Endometrial microvascular endothelial cells (primary cell): Measurements from ENCODE around the gene ZNG1C. TPM values are rescaled to one million over a fixed set of nuclear protein-coding genes. Genes with fewer than 3 reads are reported as not detected.
"Not testable (repeated sequence)": the region's sequence is repeated elsewhere in the genome, so short reads cannot be mapped to it uniquely, and the experiment has no call there.

ENCODE experiments used
- in situ Hi-C: cut with HindIII; loops from 2 replicates; pipeline ENCODE4 v1.10.0; 2017; ENCODE audit warnings: low sequenced_read_pairs, low pct_unique_long_range_greater_than_20kb; ENCODE audit errors: inconsistent ontology term
- total RNA-seq: library from RNA; depleted of rRNA; stranded (reverse); fragments of >200 nt; gene quantifications from one replicate; pipeline ENCODE4 v1.2.3, GENCODE V29; 2015; ENCODE audit errors: inconsistent ontology term

ZNG1C gene
- total RNA-seq = 20.1 TPM

DNA sequence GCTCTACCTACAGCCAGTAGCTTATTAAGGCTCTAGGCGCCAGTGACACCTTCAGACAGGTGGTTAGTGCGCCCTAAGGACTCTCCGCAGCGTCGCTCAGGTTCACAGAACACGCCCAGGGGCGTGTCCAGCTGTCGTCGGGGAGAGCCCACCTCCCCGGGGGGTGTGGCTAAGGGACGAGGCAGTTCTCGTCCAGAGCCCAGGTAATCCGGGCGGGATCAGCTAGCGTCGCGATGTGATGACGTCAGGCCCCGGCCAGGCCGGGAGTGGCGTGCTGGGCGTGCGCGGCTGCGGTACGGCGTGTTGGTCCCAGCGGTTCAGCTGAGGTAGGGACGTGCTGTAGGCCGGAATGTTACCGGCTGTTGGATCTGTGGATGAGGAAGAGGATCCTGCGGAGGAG is at the start of gene ZNG1C:
Gene ZNG1C (plus strand): TSS at position 301 of the 400 bp plus-strand sequence. CDS start 49 bp downstream, at position 350.
- in situ Hi-C loops = not testable (repeated sequence)

DNA sequence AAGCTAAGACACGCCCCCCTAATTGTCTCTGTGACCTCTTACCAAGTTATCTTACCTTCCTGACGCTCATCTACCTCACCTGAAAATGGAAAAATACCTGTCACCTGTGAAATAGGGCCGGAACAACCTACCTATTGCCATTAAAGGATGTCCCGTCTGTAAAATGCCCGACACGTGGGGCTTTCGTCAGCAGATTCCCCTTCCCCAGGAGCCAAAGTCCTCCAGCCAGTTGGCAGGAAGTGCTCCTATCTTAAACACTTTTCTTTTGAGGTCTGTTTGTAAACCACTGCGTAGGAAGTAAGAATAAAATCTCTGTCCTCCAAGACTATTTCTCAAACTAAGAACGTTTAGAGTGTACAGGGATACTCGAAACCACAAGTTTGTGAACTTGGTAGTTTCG is 654 bp downstream of the ZNG1C start:
- in situ Hi-C loops = not testable (repeated sequence)

DNA sequence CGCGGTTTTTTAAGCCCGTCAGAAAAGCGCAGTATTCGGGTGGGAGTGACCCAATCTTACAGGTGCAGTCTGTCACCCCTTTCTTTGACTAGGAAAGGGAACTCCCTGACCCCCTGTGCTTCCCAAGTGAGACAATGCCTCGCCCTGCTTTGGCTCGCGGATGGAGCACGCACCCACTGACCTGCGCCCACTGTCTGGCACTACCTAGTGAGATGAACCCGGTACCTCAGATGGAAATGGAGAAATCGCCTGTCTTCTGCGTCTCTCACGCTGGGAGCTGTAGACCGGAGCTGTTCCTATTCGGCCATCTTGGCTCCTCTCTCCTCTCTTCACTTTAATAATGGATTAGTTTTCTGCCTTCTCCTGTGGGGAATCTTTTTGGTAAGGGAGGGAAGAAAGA is 39.3 kb downstream of the ZNG1C start:
- in situ Hi-C loops = not testable (repeated sequence)

DNA sequence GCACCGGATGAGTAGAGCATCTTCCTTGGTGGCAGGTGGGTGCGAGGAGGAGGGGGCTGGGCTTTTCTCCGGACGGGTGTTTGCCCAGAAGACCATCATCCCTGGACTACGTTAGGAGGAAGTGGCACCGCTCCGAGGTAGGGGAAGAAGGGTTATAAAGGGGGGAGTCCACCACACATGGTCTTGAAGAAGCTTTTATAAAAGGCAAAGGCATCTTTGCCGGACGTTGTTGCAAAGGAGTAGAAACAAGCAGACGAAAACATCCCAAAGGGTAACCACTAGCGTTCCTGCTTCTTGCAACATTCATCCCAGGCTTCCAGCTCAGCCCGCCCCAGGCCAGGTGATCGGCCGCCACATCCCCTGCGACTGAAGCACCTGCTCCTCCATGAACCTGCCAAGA is 60.8 kb downstream of the ZNG1C start, which contains the start of gene FOXD4L3:
Gene FOXD4L3 (plus strand): TSS at position 301 of the 400 bp plus-strand sequence. CDS start 85 bp downstream, at position 386.
- in situ Hi-C loops = not testable (repeated sequence)

DNA sequence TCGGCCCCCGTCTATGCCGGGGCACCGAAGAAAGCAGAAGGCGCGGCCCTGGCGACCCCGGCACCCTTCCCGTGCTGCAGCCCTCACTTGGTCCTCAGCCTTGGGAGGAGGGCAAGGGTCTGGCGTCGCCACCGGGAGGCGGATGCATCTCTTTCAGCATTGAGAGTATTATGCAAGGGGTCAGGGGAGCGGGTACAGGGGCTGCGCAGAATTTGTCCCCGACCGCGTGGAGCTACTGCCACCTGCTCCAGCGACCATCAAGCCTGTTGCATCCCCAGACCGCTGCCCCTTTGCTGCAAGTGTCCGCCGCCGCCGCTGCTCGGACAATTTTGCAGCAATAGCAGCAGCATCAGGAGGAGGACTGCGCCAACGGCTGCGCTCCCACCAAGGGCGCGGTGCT is 62.0 kb downstream of the ZNG1C start:
- in situ Hi-C loops = not testable (repeated sequence)

DNA sequence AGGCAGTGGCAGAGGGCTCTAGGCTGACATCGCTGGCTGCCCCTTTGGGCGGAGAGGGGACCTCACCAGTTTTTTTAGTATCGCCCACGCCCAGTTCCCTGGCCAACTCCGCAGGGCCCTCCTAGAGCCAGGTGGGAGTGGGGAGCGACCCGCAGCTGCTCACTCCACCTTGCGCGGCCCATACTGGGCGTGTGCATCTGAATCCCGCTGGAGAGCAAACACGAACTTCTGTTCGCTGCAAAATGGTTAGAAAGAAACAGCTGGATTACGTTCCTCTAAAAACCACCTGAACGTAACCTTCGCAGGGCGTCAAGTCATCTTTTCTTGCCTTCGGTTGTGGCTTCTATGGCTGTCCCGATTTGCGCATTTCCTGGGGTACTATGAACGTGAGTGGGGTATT is 62.4 kb downstream of the ZNG1C start:
- in situ Hi-C loops = not testable (repeated sequence)

DNA sequence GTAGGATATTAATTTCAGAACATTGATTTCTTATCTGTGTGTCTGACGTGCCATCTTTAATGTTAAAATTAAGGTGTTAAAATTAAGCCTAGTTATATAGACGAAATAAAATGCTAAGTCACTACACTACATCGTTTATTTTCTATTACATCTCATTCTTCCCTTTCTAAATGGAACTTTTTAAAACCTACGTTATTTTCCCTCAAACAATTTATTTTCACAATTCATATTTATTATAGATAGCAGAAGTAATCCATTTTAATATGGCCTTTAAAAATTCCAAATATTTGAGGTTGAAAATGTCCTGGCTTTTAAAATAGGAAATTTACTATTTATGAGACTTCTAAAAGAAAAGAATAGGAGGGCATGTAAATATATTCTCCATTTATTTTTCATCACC is 63.0 kb downstream of the ZNG1C start:
- in situ Hi-C loops = not testable (repeated sequence)

DNA sequence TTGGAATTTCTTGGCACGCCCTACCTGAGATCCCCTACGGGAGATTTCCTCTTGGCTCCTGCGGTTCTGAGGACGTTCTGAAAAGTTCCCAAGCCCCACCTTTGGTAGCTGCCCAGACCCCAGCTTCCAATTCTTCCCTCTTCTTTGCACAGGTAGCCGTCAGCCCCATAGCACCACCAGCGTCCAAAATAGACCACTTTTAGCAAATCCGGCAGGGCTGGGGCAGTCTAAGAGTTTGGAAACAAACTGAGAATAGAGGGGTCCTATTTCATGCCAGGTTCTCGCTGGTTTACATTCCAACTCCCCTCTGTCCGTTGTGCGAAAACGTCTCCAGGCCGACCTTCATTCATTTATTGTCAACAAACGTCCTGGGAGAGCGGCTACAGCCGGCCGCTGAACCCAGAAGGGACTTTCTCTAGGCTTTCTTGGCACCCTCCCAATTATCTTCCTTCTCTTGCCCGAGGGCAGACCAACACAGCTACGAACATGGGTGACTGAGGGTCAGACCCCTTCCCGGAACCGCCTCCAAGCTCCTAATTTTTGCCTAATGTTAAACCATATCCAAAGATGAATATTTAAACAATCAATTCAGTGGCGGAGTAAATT is 64.0 kb downstream of the ZNG1C start:
- in situ Hi-C loops = not testable (repeated sequence)

DNA sequence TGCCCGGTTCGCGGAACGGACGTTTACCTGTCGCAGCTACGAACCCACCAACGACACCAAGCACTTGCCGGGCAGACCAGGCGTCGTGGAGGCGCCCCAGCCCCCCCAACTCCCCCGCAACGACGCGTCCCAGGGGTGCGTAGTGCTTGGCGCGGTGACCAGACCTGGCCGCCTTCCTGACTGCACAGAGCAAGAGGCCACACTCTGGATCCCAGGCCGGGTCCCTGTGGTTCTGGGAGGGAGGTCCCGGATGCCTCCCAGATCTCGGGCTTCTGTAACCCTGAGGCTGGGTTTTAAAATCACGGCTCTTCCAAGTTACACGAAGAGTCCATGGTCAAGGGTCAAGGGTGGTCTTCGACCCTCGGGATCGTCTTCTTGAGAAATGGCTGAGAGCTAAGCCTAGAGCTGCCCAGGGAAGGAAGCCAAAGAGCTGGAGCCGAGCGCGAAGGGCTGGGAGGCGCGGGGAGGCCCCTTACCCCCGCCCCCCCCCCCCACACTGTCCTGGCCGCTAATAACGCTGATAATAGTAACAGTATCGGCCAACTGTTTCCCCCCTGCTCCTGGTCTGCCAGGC is 64.7 kb downstream of the ZNG1C start:
- in situ Hi-C loops = not testable (repeated sequence)

DNA sequence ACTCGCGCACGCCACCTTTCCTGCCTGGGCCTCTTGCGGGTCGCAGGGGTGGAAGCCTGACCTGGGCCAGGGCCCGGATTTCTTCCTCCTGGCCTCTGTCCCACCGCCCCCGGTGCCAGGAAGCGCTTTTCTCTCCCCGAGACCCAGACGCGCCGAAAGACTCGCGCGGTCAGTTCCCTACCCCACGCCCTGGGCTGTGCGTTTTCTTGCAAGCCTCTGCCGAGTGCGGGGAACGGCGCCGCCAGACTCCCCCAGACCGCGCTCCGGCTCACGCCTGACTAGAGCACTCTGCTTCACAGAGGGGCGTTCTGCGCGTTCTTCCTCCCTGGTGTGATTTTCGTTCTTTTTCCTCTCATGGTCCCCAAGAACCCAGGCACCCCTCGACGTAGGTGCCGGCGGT is 65.3 kb downstream of the ZNG1C start:
- in situ Hi-C loops = not testable (repeated sequence)

DNA sequence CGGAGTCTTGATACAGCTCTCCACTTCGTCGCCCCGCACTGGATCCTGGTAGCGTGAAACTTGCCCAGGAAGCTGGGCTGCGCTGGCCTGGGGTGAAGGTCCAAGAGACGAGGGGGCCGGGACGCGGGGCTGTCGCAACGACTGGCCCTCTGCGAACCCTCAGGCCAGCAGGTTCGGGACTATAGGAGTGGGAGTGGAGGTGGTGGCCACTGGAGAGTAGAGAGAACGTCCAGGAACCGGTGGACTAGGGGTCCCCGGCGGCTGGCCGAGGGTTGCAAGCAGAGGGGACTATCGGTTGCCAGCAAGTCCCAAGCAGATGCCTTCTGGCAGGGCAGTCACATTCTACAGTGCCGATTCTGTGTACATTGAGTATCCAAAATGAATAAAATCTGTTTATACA is 65.9 kb downstream of the ZNG1C start:
- in situ Hi-C loops = not testable (repeated sequence)

DNA sequence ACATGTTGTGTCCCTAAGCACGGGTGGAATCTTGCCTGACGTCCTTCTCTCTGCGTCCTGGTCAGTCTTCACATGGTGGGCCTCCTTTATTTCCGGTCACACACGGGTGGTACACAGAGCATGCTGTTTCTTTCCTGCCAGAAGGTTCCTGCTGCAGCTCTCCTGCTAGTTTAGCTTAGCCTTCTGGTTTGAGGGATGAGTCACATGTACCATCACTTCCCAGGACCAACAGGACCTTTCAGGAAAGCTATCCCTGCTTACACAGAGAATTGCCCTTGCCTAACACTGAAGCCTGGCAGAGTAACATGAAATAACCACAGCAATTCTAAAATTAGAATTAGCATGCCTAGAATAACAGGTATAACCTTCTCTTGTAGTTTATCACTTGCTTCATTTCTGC is 69.4 kb downstream of the ZNG1C start:
- in situ Hi-C loops = not testable (repeated sequence)

DNA sequence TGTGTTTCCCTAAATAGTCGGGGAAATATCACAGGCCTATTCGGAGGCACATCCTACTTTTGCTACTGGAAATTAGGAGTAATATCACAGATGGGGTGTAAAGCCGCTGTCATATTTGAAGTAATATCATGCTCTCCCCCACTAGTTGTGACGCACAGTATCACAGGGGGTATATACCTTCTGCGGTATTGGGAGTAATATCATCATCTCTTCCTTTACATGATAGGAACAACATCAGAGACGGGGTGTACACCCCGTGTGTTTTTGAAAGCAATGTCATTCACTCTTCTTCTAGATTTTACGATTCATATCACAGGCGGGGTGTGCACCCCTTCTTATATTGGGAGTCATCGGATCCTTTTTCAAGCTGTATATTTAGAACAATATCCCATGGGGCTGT is 76.4 kb downstream of the ZNG1C start:
- in situ Hi-C loops = not testable (repeated sequence)

DNA sequence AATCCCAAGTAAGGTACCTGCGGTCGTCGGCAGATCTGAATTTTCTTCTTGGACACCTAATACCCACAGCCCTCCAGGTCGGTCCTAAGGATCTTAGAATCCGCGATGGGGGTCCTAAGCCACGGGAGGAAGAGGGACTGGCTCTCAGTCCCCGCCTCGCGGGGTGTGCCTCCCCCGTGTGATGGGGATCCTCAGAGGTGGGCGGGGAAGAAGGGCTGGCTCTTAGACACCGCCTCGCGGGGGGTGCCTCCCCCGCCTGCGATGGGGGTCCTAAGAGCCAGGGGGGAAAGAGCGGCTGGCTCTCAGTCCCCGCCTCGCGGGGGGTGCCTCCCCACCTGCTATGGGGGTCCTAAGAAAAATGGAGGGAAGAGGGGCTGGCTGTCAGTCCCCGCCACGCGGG is 82.0 kb downstream of the ZNG1C start:
- in situ Hi-C loops = not testable (repeated sequence)

DNA sequence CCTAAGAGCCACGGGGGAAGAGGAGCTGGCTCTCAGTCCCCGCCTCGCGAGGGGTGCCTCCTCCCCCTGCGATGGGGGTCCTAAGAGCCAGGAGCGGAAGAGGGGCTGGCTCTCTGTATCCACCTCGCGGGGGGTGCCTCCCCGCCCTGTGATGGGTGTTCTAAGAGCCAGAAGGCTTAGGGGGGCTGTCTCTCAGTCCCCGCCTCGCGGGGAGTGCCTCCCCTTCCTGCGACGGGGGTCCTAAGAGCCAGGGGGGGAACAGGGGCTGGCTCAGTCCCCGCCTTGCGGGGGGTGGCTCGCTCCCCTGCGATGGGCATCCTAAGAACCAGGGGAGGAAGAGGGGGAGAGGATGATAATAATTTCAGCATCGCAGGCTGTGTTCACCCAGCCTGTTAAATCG is 82.7 kb downstream of the ZNG1C start:
- in situ Hi-C loops = not testable (repeated sequence)

DNA sequence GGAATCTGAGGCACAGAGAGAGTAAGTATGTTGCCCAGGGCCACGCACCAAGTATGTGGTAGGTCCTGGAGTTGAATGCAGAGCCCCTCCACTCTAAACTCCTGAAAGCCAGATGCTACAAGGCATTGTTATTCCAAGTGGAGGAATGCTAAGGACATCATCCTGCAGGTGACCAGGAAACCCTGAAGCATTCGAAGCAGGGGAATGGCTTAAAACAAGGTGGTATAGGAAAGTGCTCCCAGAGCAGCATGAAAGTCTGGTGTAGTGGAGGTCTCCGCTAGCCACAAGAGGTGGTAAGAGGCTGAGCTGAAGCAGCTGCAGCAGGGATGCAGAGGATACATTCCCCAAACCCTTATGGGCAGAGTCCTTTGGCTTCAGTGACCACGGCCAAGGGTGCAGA is 87.3 kb downstream of the ZNG1C start:
- in situ Hi-C loops = not testable (repeated sequence)

DNA sequence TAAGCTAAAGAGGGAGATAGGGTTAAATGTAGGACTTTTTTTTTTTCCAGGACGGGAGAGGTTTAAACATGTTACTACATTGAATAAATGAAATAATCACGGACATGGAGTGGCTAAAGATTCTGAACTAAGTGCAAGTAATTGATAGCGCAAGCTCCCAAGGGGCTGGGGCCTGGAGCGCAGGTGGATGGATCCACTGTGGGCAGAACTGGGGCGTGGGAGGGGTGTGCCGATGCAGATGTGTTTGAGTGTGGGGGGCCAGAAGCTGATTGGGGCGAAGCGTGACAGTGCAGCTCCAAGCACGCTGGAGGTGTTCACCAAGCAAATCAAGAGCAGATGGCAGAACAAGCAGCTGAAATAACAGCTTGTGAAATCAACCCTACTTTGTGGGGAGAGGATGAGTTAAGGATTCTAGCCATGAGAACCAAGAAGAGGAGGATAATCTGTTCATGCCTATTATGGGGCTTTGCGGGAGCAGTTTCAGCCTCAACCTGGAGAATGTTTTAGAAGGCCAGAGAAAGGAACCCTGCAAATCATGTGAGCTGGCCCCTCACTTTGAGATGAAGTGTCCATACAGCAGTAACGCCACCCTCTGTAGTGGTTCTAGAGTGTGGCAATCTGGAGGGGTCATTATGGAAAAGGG is 88.9 kb downstream of the ZNG1C start:
- in situ Hi-C loops = not testable (repeated sequence)

DNA sequence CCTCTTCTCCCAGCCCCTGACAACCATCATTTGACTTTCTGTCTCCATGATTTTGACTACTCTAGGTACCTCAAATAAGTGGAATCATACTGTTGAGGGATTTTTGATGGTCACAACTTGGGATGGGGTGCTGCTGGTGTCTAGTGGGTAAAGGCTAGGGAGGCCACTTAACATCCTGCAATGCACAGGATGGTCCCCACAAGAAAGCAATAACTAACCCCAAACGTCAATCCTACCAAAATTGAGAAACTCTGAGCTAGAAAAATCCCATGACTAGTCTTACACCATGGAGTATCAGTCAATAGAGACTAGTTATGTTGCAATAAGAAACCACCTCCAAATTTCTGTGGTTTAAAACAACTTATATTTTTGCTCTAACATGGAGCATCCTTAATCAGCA is 90.3 kb downstream of the ZNG1C start:
- in situ Hi-C loops = not testable (repeated sequence)

DNA sequence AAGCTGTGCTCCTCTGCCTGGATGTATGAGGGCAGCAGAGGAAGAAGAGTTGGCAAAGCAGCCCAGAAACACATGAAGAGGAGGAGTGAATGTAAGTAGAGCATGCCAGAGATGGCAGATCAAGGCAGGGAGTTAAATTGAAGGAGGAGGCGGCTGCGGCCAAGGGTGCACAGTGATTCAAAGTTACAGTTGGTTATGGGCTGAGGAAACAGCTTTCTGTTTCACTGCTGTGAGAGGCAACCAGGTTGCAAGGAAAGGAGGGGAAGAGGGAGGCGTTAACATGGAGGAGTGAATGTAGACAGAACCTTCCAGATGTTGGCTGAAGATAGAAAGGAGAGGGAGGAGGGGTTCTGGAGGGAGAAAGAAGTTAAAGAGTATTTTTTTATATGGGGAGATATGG is 94.2 kb downstream of the ZNG1C start:
- in situ Hi-C loops = not testable (repeated sequence)

DNA sequence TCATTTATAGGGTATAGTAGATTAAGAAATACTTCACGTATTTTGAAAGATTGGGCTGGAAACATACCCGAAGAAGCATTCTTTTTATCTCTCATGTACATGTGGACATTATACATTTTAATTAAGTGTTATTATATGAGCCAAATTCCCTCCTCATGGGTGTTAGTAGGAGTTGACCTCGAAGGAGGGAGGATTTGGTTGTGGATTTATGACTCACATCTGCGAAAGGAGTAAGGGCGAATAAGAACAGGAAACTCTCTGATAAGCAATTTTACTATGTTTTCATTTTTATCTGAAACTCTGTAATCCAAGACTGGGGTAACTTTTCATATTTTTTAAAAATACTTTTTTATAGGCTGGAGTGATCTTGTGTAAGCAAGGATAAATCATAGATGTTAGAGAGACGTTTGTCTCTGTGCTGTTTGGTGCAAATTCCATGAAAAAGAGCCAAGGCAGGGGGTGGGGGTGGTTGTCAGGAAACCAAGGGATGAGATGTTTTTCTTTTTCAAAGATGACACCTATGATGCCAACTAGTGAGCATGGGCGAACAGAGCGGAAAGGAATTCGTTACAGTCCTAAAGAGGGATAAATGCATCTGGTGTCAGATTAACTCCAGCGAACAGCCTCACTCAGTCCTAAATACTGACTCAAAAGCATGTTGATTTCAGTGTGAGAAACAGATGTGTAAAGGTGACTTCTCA is 95.0 kb downstream of the ZNG1C start:
- in situ Hi-C loops = not testable (repeated sequence)
